DMS 273 (cell line): ENCODE data around the gene RABAC1.

Experiments
- DNase-seq: peaks from one replicate; lab custom pipeline; 2025; ENCODE audit not compliant: unreplicated experiment; lab: John Stamatoyannopoulos, UW

Gene RABAC1

GRCh38 chr19:41990028-41990427 is 30.9 kb upstream of the RABAC1 start:
- DNase-seq = no peak

GRCh38 chr19:41988947-41989346 is 29.8 kb upstream of the RABAC1 start:
- no peak for DNase-seq

- no peak for DNase-seq
Measured at GRCh38 chr19:41987141-41987860, 28.2 kb upstream of the RABAC1 start.

GRCh38 chr19:41984961-41985360 is 25.8 kb upstream of the RABAC1 start:
- DNase-seq = no peak

GRCh38 chr19:41981724-41982123 is 22.6 kb upstream of the RABAC1 start:
- no peak for DNase-seq

- no peak for DNase-seq
Measured at GRCh38 chr19:41978470-41978869, 19.3 kb upstream of the RABAC1 start.

GRCh38 chr19:41977916-41978315 is 18.8 kb upstream of the RABAC1 start:
- DNase-seq = no peak

GRCh38 chr19:41974652-41975051 is 15.5 kb upstream of the RABAC1 start:
- DNase-seq = no peak

GRCh38 chr19:41971363-41971762 is 12.2 kb upstream of the RABAC1 start:
- DNase-seq = no peak

GRCh38 chr19:41969772-41970458 is 10.8 kb upstream of the RABAC1 start:
- no peak for DNase-seq

- DNase-seq = no peak
Measured at GRCh38 chr19:41968751-41969595, 9.9 kb upstream of the RABAC1 start.

- no peak for DNase-seq
Measured at GRCh38 chr19:41967054-41967783, 8.1 kb upstream of the RABAC1 start.

GRCh38 chr19:41965106-41965505 is 6.0 kb upstream of the RABAC1 start:
- DNase-seq = no peak

GRCh38 chr19:41960973-41961372 is 1.9 kb upstream of the RABAC1 start:
- no peak for DNase-seq

- peak; percentile 80 for DNase-seq
Measured at GRCh38 chr19:41958367-41959055, 610 bp downstream of the RABAC1 start.

GRCh38 chr19:41957838-41958366 is 1.2 kb downstream of the RABAC1 start:
- peak; percentile 90 for DNase-seq

GRCh38 chr19:41957161-41957837 is 1.8 kb downstream of the RABAC1 start:
- no peak for DNase-seq

GRCh38 chr19:41956621-41957020 is 2.5 kb downstream of the RABAC1 start:
- no peak for DNase-seq

GRCh38 chr19:41955521-41955920 is 3.6 kb downstream of the RABAC1 start:
- DNase-seq = no peak
